ENCODE results near the gene MRAP.

Gene MRAP

DNA sequence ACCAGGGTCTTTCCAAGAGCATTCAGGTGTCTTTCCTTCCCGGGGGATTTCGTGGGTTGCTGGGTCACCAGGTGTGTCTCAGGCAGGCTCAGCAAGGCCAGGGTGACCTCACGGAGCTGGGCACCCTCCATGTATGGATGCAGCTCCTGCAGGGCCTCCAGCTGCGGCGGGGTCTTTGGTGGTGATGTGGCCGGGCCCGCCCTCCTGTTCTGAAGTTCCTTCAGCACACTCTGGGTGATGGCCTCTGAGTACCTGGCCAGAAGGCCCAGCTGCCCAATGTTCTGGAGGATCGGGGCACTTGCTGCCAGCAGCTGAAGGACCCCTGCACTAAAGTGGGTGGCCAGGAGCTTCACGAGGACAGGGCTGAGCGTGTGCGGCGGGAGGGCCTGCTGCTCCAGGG is 48.7 kb downstream of the MRAP start:
- DNase-seq (ENCODE audit: extremely low read depth in 1 of 2, low read depth in 1 of 2), result no peak

DNA sequence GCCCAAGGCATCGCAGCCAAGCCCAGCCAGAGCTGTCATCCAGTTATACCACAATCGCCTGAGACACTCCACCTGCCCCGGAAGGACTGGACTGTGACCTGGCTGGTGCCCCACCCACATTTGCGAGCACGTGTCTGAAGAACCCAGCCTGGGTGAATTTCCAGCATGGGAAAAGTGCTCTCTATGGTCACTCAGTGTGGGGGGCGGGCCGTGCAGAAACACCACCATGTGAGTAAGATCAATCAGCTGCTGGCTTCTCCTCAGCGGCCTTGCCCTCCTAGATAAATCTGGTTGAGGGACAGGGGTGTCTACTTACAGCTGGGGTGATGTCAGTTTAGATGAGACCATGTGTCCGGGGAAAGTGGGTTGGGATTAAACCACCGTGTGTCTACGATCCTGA is 49.3 kb downstream of the MRAP start:
- DNase-seq (ENCODE audit: extremely low read depth in 1 of 2, low read depth in 1 of 2), result no peak

DNA sequence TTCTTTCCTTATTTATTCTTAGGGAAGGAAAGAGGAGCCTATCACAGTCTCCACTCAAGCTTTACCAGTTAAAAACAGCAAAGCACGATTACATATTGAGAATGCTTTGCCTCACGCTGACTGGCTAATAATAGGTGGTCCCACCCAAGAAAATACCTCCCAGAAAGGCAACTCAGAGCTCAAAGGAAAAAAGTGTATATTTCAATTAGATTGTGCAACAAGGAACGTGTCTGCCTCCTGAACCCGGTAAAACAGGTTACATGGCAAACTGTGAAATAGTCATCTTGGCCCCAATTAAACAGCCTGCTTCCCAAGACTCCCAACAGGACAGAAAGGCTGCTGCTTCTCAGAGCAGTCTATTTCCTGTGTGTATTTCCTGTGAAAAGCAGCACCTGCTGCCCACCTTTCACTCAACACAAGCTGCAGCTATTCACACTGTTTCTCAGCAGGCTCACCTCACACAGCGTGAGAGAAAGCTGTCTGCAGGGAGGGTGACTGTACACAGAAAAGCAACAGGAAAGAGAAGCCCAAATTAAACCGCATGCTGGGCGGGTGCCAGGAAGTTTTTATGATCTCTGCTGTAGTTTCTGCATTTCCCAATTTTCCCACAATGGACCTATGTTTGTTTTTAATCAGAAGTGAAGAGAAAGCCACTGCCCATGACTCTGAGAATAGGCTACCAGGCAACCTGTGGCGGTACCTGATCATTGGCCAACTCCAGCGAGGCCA is 50.1 kb downstream of the MRAP start:
- no peak for DNase-seq (ENCODE audit: extremely low read depth in 1 of 2, low read depth in 1 of 2)

DNA sequence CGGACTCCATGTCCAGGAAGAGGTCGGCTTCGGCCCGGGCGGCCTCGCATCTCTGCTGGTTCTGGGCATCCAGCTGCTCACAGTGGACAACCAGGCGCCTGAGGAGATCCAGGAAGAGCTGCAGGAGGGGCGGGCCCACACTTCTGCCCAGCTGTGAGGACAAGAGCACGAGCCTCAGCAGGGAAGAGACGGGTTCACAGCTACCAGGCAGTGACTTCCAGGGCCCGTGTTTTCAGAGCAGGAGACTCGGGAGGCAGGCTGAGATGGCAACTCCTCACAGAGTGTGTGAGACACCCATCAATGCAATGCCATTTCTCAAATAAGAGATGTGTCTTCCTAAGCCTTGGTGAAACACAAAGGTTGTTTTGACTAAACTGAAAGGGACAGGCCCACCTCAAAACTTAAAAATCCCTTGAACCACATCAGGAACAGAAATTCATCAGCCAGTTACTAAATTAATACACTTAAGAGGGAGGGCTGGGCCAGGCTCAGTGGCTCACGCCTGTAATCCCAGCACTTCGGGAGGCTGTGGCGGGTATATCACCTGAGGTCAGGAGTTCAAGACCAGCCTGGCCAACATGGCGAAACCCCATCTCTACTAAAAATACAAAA is 50.8 kb downstream of the MRAP start:
- DNase-seq (ENCODE audit: extremely low read depth in 1 of 2, low read depth in 1 of 2), result no peak

- no peak for DNase-seq (ENCODE audit: extremely low read depth in 1 of 2, low read depth in 1 of 2)
Observed at GRCh38 chr21:32350211-32350980, 51.7 kb downstream of the MRAP start.

- no peak for DNase-seq (ENCODE audit: extremely low read depth in 1 of 2, low read depth in 1 of 2)
Observed at GRCh38 chr21:32350981-32351380, 52.3 kb downstream of the MRAP start.

- no peak for DNase-seq (ENCODE audit: extremely low read depth in 1 of 2, low read depth in 1 of 2)
Observed at GRCh38 chr21:32351428-32351827, 52.8 kb downstream of the MRAP start.

GRCh38 chr21:32352526-32352925 is 53.9 kb downstream of the MRAP start:
- DNase-seq (ENCODE audit: extremely low read depth in 1 of 2, low read depth in 1 of 2), result no peak

DNA sequence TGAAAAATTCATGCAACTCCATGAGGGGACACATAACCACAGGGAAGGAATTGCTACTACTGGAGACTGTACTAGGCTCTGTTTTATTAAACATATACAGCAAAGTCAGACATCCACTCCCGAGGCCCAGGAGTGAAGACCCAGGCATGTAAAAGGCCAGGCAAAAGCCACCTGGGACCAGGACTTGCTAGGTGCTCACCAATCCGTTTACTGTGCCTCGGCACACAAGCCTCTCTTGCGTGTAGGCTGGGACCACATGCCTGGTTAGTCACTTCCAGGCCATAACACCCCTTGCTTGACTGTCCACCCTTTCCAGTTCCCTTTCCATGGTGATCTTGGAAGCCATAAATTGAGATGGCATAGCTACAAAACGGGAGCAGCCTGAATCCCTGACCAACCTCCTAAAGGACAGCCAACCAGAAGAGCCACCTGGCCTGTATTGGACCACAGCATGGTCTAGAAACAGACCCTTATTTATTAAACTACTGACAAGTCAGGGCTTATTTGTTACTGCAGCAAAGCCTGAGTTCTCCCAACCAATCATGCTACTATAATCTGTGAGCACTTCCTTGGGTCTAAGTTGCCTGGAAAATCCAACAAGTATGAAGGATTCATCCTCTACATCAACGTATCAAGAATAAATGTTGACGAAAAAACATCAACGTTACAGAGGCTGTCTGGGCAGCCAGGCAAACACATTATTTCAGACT is 54.5 kb downstream of the MRAP start:
- DNase-seq (ENCODE audit: extremely low read depth in 1 of 2, low read depth in 1 of 2), result no peak

GRCh38 chr21:32356874-32357395 is 58.3 kb downstream of the MRAP start:
- DNase-seq (ENCODE audit: extremely low read depth in 1 of 2, low read depth in 1 of 2), result no peak

DNA sequence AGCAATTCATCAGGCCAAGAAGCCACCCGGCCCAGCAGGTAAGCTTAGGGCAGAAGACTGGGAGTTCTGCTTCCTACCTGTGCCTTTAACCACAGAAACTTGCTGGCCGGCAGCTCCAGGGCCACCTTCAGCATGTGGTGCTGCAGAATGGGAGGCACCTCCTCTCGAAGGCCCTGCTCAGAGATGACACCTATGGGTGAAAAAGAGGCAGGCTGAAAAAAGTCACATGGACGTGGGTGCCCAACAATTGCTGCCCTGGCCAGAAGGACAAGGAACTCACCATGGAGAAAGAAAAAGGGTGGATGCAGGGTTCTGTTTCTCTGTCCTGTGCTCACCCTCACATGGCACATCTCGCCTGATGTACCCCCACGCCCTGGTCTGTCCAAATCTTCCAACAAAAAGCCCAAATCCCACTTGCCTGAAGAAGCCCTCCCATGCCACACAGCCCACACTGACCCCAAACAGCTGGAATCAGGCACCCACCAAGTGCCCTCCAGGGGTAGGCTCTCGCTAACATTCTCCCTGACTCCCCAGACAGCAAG is 61.1 kb downstream of the MRAP start:
- no peak for DNase-seq (ENCODE audit: extremely low read depth in 1 of 2, low read depth in 1 of 2)

DNA sequence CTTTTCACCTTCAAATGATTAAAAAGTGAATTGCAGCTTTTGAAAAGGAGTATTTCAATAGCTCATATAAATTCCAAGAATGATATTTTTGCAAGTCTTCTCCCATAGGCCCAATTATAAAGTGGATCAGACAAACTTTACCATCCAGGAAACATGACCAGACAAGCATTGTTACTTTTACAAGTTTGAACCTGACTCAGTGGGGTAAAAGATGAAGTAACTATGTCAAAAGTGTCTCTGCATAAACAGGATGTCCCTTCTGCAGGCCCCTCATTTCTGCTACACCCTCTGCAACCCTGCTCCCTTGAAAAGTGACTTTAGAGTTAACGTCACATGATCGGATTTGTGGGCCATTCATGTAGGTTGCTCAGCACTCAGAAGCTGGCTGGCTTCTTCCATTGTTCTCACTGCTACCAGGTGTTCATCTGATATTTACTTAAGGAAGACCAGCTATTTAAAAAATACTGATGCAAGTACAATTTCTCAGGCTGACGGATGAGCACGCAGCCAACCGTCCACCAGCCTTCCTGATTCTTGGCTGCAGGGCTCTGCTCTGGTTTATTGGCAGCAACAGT is 61.8 kb downstream of the MRAP start:
- no peak for DNase-seq (ENCODE audit: extremely low read depth in 1 of 2, low read depth in 1 of 2)
